GM18505 (cell line): ENCODE measurements around the gene SEMA4F.
A peak's percentile ranks its signal among the peaks of the same experiment; 100 is the strongest.
"Not testable (repeated sequence)": the region's sequence is repeated elsewhere in the genome, so short reads cannot be mapped to it uniquely, and the experiment has no call there.

Experiments
- ATAC-seq: cut with Tn5 transposase; IDR thresholded peaks from one replicate; pipeline ENCODE4 v1.9.1; 2021; ENCODE audit not compliant: unreplicated experiment
- POLR2A ChIP-seq: IDR thresholded peaks from 4 replicates; pipeline ENCODE4 v1.6.1; 2011; ENCODE audit warnings: borderline replicate concordance; ENCODE audit not compliant: insufficient read depth, insufficient read length; ENCODE audit errors: extremely low read depth

SEMA4F gene, protein sequence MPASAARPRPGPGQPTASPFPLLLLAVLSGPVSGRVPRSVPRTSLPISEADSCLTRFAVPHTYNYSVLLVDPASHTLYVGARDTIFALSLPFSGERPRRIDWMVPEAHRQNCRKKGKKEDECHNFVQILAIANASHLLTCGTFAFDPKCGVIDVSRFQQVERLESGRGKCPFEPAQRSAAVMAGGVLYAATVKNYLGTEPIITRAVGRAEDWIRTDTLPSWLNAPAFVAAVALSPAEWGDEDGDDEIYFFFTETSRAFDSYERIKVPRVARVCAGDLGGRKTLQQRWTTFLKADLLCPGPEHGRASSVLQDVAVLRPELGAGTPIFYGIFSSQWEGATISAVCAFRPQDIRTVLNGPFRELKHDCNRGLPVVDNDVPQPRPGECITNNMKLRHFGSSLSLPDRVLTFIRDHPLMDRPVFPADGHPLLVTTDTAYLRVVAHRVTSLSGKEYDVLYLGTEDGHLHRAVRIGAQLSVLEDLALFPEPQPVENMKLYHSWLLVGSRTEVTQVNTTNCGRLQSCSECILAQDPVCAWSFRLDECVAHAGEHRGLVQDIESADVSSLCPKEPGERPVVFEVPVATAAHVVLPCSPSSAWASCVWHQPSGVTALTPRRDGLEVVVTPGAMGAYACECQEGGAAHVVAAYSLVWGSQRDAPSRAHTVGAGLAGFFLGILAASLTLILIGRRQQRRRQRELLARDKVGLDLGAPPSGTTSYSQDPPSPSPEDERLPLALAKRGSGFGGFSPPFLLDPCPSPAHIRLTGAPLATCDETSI

DNA sequence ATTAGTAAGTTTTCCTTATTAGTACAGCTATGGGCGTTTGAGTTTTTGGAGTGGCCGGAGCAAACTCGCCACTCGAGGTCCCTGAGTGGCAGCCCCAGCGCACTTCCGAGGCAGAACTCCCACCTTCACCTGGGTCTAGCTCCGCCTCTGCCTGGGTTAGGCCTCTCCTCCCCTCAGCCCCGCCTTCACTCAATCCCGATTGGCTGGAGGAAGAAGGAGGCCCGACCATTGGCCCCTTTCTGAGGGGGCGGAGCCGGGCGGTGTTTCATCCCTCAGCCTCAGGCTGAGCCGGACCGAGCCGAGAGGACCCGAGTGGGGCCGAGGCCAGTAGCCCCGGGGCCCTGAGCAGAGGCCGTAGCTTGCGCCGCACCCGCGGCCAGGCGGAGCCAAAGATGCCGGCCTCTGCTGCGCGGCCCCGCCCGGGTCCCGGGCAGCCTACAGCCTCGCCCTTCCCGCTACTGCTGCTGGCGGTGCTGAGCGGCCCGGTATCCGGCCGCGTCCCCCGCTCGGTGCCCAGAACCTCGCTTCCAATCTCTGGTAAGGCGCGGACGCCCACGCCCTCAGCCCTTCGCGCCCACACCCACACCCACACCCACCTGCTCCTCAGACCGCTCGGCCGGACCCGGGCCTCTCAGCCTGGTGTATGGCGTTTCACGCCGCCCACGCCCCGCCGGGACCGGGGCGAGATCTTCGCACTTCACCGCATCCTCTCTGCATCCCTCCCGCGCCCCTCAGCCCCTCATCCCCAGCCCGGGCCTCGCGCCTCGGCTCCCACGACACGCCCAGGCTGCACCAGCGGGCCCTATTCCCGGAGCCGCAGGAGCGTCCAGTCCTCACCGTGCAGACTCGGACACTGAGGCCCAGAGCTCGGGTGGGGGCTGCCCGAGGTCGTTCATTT lies at the start of gene SEMA4F:
TSS of gene SEMA4F (plus strand) at position 263 of the 898 bp plus-strand sequence. CDS start at position 393, 130 bp downstream.
- ATAC-seq: peak; percentile 100
- peak; percentile 59 for TF ChIP-seq POLR2A

DNA sequence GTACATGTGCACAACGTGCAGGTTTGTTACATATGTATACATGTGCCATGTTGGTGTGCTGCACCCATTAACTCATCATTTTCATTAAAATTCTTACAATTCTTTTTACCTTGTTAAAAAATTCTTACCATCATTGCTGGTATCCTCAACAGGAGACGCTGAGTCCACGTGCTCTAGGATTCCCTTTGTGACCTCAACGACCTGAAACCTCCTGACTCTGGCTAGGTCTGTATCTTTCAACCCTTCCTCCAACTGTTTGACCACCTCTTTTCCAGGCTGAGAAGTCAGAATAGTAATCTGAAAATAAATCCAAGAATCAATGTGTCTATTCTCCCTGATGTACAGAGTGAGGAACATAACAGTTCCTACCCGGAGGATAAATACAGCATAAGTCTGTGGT lies 47.1 kb upstream of the SEMA4F start:
- TF ChIP-seq POLR2A: no peak

DNA sequence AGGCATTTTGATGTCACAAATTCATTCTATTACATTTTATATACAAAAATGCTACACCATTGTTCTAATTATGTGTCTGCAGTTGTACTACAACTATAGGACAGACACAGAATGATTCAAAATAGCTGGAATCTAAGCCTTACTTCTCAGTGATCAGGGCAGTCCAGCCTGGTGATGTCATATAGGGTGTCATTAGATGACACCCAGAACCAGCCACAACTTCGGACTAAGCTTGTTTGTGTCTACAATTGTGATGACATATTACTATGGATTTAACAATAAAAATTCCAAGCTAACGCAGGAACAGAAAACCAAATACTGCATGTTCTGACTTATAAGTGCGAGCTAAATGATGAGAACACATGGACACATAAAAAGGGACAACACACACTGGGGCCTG lies 36.9 kb upstream of the SEMA4F start:
- TF ChIP-seq POLR2A: no peak
- ATAC-seq: no peak

More for the DNA sequence above, 47.1 kb upstream of the SEMA4F start:
- no peak for ATAC-seq

DNA sequence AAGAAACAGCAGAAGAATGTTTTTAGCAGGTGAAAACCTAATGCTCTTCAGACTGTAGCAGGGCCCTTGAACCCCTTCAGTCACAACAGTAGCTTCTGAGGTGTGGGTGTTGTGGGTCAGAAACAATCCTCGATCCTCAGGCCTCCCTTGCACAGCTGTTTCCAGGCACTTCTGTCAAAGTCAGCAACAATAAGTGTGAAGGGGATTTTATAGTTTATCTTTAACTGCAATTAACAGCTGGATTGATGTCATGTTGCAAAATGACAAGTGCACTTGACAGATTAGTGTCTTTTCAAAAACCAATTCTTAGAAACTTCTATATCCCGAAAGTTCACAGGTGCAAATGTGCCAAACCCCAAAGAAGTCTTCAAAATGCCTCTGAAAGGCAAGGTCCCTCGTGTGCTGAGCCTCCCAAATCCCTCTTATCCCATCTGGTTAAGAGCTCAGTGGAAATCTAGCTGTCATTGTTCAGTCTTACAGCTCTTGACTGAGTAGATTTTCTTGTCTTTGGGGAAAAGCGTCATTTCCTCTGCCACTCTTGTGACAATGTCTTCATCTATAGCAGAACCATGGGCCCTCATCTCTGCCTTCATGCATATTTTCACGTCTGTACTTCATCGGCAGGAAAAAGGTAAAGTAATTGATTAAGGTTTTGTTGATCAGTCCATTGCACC lies 35.5 kb upstream of the SEMA4F start:
- no peak for TF ChIP-seq POLR2A
- no peak for ATAC-seq

DNA sequence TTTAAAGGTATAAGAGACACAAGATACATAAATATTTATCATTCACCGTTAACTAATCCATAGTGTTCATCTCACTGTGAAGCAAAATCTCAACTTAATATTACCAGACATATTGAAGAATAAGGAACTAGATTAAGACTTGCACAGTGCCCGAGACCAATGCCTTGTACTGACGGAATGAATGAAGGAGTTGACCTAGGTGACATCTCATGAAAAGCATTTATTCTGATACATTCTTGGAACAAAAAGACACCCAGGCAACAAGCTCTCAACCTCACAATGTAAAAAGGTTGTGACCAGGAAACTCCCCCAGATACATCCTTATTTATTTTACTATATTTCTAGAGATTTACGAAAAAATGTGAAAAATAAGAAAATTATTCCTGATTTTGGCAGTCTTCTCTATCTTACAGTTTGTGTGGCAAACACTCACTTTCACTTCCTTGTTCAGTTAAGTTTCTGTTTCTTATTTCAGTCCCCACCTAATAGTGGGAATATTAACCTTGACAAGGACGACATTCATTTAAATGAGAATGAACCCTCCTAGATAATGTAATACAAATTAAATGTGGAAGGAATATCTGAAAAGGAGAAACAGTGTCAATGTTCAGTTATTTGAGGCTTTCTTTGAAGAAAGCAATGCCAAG lies 34.3 kb upstream of the SEMA4F start:
- TF ChIP-seq POLR2A: no peak
- ATAC-seq: no peak

DNA sequence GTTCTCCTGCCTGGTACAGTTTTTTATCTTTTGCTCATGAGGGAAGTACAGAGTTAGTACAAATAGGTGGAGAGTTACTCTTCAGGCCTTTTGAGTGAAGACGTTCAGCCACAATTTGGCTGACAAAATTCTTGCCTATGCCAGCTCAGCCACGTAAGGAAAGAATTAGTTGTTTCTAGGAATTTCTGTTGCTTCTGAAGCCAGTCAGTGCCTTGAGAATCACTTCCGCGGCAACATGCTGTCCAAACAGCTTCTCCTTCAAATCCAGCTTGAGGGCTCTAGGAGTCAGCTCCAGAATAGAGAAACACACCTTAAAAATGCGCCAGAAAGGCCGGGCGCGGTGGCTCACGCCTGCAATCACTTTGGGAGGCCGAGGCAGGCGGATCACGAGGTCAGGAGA lies 33.4 kb upstream of the SEMA4F start:
- no peak for TF ChIP-seq POLR2A
- no peak for ATAC-seq

DNA sequence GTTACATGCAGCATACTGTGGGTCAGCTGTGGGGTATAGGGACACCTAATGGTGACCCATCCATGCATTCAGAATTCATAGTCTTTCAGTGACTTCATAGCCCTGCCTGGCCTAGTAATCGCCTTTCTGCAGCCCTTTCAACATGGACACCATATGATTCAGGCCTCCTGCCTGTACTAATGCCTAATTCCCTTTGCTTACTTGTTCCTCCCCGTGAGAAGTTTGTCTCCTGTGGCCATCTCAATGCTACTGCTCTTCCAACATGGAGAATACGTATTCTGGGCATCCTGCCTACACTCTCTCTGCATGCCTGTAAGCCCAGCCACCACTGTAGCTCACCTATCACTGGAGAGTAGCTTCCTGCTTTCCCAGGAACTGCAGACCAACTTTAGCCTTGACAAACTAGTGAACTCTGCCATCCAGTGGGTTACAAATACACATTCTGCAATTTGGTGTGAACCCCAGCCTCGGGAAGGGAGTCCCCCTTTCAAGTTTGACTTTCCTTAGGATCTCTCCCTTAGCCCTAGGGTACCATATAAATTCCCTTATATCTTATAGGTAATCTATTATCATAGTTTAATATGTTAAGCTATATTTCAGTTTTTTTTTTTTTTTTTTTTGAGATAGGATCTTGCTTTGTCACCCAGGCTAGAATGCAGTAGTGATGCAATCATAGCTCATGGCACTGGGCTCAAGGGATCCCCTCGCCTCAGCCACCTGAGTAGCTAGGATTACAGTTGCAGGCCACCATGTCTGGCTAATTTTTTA lies 28.2 kb upstream of the SEMA4F start:
- ATAC-seq: no peak
- TF ChIP-seq POLR2A: no peak

DNA sequence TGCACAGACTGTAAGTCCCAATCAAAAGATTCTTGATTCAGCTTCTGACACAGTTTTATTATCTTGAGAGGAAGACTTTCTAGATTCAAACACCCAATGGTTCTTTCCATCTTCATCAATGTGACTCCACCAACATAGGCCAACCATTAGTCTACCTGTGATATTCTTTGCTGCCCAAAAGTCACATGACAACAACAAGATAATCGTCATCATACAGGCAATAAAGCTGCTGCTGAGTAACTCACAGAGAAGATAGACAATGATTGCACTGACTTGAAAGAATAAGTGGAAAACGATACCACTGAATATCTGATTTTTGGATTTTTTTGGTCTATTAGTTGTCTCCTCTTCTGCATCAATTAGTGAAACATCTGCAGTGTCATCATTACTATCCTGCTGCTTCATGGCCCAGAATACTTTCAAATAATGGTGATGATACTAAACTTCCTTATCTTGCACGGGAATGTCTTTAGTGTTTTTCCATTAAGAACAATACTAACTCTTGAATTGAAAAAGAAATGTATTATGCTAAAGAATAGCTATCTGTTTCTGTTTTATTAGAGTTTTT lies 25.4 kb upstream of the SEMA4F start:
- ATAC-seq: no peak
- no peak for TF ChIP-seq POLR2A

DNA sequence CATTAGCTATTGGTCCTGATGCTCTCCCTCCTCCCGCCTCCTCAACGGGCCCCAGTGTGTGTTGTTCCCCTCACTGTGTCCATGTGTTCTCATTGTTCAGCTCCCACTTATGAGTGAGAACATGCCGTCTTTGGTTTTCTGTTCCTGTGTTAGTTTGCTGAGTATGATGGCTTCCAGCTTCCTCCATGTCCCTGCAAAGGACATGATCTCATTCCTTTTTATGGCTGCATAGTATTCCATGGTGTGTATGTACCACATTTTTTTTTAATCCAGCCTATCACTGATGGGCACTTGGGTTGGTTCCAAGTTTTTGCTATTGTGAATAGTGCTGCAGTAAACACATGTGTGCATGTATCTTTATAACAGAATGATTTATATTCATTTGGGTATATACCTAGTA lies 23.6 kb upstream of the SEMA4F start:
- ATAC-seq: not testable (repeated sequence)

DNA sequence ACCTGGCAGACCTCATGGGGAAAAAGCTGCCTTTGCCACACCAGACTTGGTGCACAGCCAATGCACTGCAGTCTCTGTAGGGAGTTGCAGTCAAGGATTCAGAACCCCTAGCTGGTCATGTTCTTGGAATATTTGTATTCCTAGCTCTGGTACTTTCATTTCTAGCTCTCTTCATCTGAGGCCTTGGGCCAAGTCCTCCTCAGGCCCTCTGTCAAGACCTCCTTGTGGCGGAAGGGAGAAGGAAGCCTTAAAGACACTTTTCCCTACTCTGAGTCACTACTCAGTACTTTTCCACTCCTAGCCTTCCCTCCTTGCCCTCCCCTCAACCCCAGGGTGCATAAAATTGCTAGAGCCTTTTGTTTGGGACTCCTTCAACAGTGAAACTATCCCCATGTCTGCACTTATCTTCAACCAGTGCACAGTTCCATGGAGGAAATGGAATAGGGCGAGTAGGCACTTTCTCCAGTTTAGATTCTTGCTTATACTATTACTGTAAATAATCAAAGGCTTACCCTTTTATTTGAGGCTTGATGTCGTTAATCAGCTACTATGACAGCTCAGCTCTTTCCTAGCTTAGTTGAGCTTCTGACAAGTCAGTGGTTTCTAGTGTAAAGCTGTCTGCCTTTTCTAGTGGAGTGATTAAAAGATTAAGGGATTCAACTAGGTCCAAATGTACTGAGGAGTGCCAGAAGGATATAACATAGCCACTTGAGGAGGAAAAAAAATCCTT lies 21.7 kb upstream of the SEMA4F start:
- TF ChIP-seq POLR2A: no peak
- ATAC-seq: no peak

DNA sequence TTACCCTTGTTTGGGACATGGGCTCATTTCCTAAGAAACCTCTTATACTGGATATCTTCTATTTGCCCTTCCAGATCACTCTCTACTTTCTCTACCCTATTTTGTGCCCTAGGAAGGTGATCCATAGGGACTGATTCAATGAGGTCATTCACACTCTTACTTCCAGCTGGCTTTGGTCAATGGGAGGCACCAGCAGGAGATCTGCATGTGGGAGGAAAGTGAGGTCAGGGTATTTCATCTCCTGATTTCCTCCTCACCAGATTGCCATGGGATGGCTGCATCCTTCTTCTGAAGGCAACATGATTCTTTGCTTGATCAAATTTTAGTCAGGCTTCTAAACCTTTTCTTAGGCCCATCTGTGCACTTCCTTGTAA lies 21.1 kb upstream of the SEMA4F start:
- TF ChIP-seq POLR2A: no peak
- no peak for ATAC-seq
